Keratinocyte (primary cell): Measurements from ENCODE around the gene PYM1. TPM values are rescaled to one million over a fixed set of nuclear protein-coding genes. Genes with fewer than 3 reads are reported as not detected.

ENCODE experiments used
- DNase-seq: peaks from one replicate; pipeline ENCODE4 v3.0.0-alpha.2; 2011; ENCODE audit warnings: low read depth, missing footprints, low spot score
- FAIRE-seq: peaks from 2 replicates; lab custom pipeline; 2011; peaks lifted over from hg19 to GRCh38; lab: Jason Lieb, UNC
- H2AFZ ChIP-seq: 2 replicates; pipeline ENCODE4 v1.6.0; 2012; ENCODE audit warnings: low read length, control low read depth, inconsistent platforms; ENCODE audit not compliant: control insufficient read depth
- H3K27ac ChIP-seq: 2 replicates; pipeline ENCODE4 v1.5.1; 2011; ENCODE audit warnings: low read length; ENCODE audit not compliant: control insufficient read depth, insufficient read depth
- H3K27me3 ChIP-seq: 3 replicates; pipeline ENCODE4 v1.6.0; 2011; ENCODE audit warnings: low read length; ENCODE audit not compliant: control insufficient read depth, insufficient read depth; ENCODE audit errors: extremely low read depth
- H3K36me3 ChIP-seq, 2 experiments: 2 replicates in 1 of 2; 3 replicates in 1 of 2; pipeline ENCODE4 v1.5.1; 2011; ENCODE audit warnings: low read length in 2 of 2, mild to moderate bottlenecking in 1 of 2; ENCODE audit not compliant: control insufficient read depth in 2 of 2, insufficient read depth in 2 of 2; ENCODE audit errors: extremely low read depth in 1 of 2
- H3K4me1 ChIP-seq: 3 replicates; pipeline ENCODE4 v1.5.1; 2011; ENCODE audit warnings: low read length; ENCODE audit not compliant: control insufficient read depth, insufficient read depth; ENCODE audit errors: extremely low read depth
- H3K4me2 ChIP-seq: 3 replicates; pipeline ENCODE4 v1.6.0; 2011; ENCODE audit warnings: low read depth, low read length; ENCODE audit not compliant: control insufficient read depth, insufficient read depth; ENCODE audit errors: extremely low read depth
- H3K4me3 ChIP-seq, 3 experiments: fragments of 200-600 bp in 1 of 3; sonication (generic) in 1 of 3; 2 replicates in 2 of 3; 3 replicates in 1 of 3; pipeline ENCODE4 v1.5.1; 2011 to 2016; ENCODE audit warnings: low read length in 3 of 3, mild to moderate bottlenecking in 3 of 3, control low read depth in 2 of 3, inconsistent platforms in 1 of 3, low read depth in 1 of 3, mixed read lengths in 1 of 3, mixed run types in 1 of 3, moderate library complexity in 1 of 3; ENCODE audit not compliant: control insufficient read depth in 2 of 3, insufficient read depth in 2 of 3; ENCODE audit errors: extremely low read depth in 1 of 3
- H3K79me2 ChIP-seq: 2 replicates; pipeline ENCODE4 v1.6.0; 2012; ENCODE audit warnings: low read length; ENCODE audit not compliant: control insufficient read depth, insufficient read depth
- H3K9ac ChIP-seq: 3 replicates; pipeline ENCODE4 v1.6.0; 2011; ENCODE audit warnings: low read length; ENCODE audit not compliant: control insufficient read depth, insufficient read depth; ENCODE audit errors: extremely low read depth
- H3K9me1 ChIP-seq: 3 replicates; pipeline ENCODE4 v1.6.0; 2011; ENCODE audit warnings: low read length; ENCODE audit not compliant: control insufficient read depth, insufficient read depth; ENCODE audit errors: extremely low read depth
- H3K9me3 ChIP-seq: 2 replicates; pipeline ENCODE4 v1.5.1; 2012; ENCODE audit warnings: low read depth, low read length; ENCODE audit not compliant: control insufficient read depth
- H4K20me1 ChIP-seq: 3 replicates; pipeline ENCODE4 v1.6.0; 2011; ENCODE audit warnings: low read length; ENCODE audit not compliant: control insufficient read depth, insufficient read depth; ENCODE audit errors: extremely low read depth
- EZH2 ChIP-seq: IDR thresholded peaks from one replicate; pipeline ENCODE4 v1.6.1; 2012; ENCODE audit warnings: inconsistent platforms, mild to moderate bottlenecking, low read length, moderate library complexity
- dilution Hi-C: fragments of 300-500 bp; cut with MboI; formaldehyde crosslinking; loops from one replicate; pipeline ENCODE4 v1.7.0; 2020; ENCODE audit warnings: low sequenced_read_pairs; ENCODE audit not compliant: extremely low pct_ligation_motif_present
- polyA plus RNA-seq, 5 experiments: library from polyadenylated mRNA; depleted of rRNA in 3 of 5; stranded (reverse) in 3 of 5; stranded (forward) in 1 of 5; unstranded in 1 of 5; fragments of >200 nt; gene quantifications; 1 replicate in 1 of 5; 2 replicates in 3 of 5; 3 replicates in 1 of 5; pipeline versions ENCODE4 v1.2.1 to v1.2.3, GENCODE V29; 2011 to 2012; ENCODE audit warnings: missing spikeins in 2 of 5, low read depth in 1 of 5, low replicate concordance in 1 of 5
- TF ChIP-seq, protein P1 (sequence below), 3 experiments: IDR thresholded peaks in 1 of 3; conservative IDR thresholded peaks in 1 of 3; optimal IDR thresholded peaks in 1 of 3; 2 replicates in 2 of 3; 3 replicates in 1 of 3; pipeline versions ENCODE3 to v1.5.1; 2011; ENCODE audit warnings: low read length in 3 of 3, mild to moderate bottlenecking in 3 of 3, moderate library complexity in 2 of 3, control low read depth in 1 of 3, inconsistent platforms in 1 of 3; ENCODE audit not compliant: insufficient read depth in 2 of 3; ENCODE audit errors: extremely low read depth in 1 of 3

Gene PYM1
- polyA plus RNA-seq, 1 donor (not counting 4 experiments of a cell fraction or from before 2014, with no cell fraction given): 63.4 TPM

- H3K27me3 ChIP-seq: no peaks in the 10 kb centered on the region
- H3K4me3 ChIP-seq: peak overlapping the region in 2 of 3 experiments; percentile 2 to 32
- no peak for TF ChIP-seq EZH2
- TF ChIP-seq, protein P1, sequence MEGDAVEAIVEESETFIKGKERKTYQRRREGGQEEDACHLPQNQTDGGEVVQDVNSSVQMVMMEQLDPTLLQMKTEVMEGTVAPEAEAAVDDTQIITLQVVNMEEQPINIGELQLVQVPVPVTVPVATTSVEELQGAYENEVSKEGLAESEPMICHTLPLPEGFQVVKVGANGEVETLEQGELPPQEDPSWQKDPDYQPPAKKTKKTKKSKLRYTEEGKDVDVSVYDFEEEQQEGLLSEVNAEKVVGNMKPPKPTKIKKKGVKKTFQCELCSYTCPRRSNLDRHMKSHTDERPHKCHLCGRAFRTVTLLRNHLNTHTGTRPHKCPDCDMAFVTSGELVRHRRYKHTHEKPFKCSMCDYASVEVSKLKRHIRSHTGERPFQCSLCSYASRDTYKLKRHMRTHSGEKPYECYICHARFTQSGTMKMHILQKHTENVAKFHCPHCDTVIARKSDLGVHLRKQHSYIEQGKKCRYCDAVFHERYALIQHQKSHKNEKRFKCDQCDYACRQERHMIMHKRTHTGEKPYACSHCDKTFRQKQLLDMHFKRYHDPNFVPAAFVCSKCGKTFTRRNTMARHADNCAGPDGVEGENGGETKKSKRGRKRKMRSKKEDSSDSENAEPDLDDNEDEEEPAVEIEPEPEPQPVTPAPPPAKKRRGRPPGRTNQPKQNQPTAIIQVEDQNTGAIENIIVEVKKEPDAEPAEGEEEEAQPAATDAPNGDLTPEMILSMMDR (optimal IDR thresholded peaks at IDR 0.05 in 1 of 3, IDR thresholded peaks at IDR 0.05 in 1 of 3, conservative IDR thresholded peaks at IDR 0.05 in 1 of 3; ENCODE audit: extremely low read depth in 1 of 3, insufficient read depth in 2 of 3, low read length in 3 of 3): no peak
- H3K4me1 ChIP-seq: peaks cover 70% of the 10 kb centered on the region
- H3K9ac ChIP-seq: peak overlapping the region; percentile 58
- H4K20me1 ChIP-seq: no peaks in the 10 kb centered on the region
- no peaks in the 10 kb centered on the region for H3K9me3 ChIP-seq
- FAIRE-seq (peak; percentile 96), DNase-seq (no peak)
- H3K4me2 ChIP-seq: peak overlapping the region; percentile 65
- H3K9me1 ChIP-seq: no peaks in the 10 kb centered on the region
- peak overlapping the region; percentile 97 for H3K27ac ChIP-seq
- peaks cover 39 to 73% of the 10 kb centered on the region in 2 experiments for H3K36me3 ChIP-seq
- H2AFZ ChIP-seq: no peak overlapping the region
- peaks cover 51% of the 10 kb centered on the region for H3K79me2 ChIP-seq
- dilution Hi-C loops: no loop called here
Measured at GRCh38 chr12:55937981-55938380, 10.3 kb upstream of the PYM1 start.

- Histone ChIP-seq H3K4me1 (peaks cover 74% of the 10 kb centered on the region), H2AFZ (no peak overlapping the region), H4K20me1 (no peaks in the 10 kb centered on the region), H3K36me3 (peaks cover 19 to 55% of the 10 kb centered on the region in 2 experiments), H3K4me3 (peak overlapping the region; percentile 2 to 38 (median 34)), H3K9ac (peak overlapping the region; percentile 56), H3K9me1 (no peaks in the 10 kb centered on the region), H3K9me3 (no peaks in the 10 kb centered on the region), H3K27ac (peak overlapping the region; percentile 97), H3K79me2 (peaks cover 48% of the 10 kb centered on the region), H3K4me2 (peak overlapping the region; percentile 94), H3K27me3 (no peaks in the 10 kb centered on the region)
- FAIRE-seq (no peak), DNase-seq (no peak)
- TF ChIP-seq, protein P1 (optimal IDR thresholded peaks at IDR 0.05 in 1 of 3, IDR thresholded peaks at IDR 0.05 in 1 of 3, conservative IDR thresholded peaks at IDR 0.05 in 1 of 3; ENCODE audit: extremely low read depth in 1 of 3, insufficient read depth in 2 of 3, low read length in 3 of 3): no peak
- no peak for TF ChIP-seq EZH2
- dilution Hi-C loops: no loop called here
Measured at GRCh38 chr12:55935738-55936151, 8.1 kb upstream of the PYM1 start.
